Astrocyte (in vitro differentiated cells and primary cell): ENCODE results near the gene GOT1. TPM values are rescaled to one million over a fixed set of nuclear protein-coding genes. Genes with fewer than 3 reads are reported as not detected.

Experiments used
- DNase-seq: peaks from one replicate; pipeline ENCODE4 v3.0.0-alpha.2; 2010; ENCODE audit warnings: low read depth
- FAIRE-seq: peaks from 2 replicates; lab custom pipeline; 2011; peaks lifted over from hg19 to GRCh38; lab: Jason Lieb, UNC
- H2AFZ ChIP-seq: 2 replicates; pipeline ENCODE4 v1.6.0; 2012; ENCODE audit warnings: low read depth, low read length, inconsistent platforms
- H3K27ac ChIP-seq: 2 replicates; pipeline ENCODE4 v1.5.1; 2011; ENCODE audit warnings: low read depth, low read length, inconsistent platforms
- H3K27me3 ChIP-seq: 2 replicates; pipeline ENCODE4 v1.6.0; 2011; ENCODE audit warnings: low read length, inconsistent platforms; ENCODE audit not compliant: insufficient read depth
- H3K36me3 ChIP-seq: 2 replicates; pipeline ENCODE4 v1.5.1; 2011; ENCODE audit warnings: low read length, inconsistent platforms; ENCODE audit not compliant: insufficient read depth
- H3K4me1 ChIP-seq: 2 replicates; pipeline ENCODE4 v1.5.1; 2011; ENCODE audit warnings: low read length, inconsistent platforms; ENCODE audit not compliant: insufficient read depth
- H3K4me2 ChIP-seq: 2 replicates; pipeline ENCODE4 v1.6.0; 2012; ENCODE audit warnings: low read length, inconsistent platforms
- H3K4me3 ChIP-seq: 2 replicates; pipeline ENCODE4 v1.5.1; 2011; ENCODE audit warnings: low read depth, mild to moderate bottlenecking, low read length, inconsistent platforms; ENCODE audit not compliant: insufficient read depth
- H3K79me2 ChIP-seq: 2 replicates; pipeline ENCODE4 v1.6.0; 2012; ENCODE audit warnings: mild to moderate bottlenecking, low read length, inconsistent platforms; ENCODE audit not compliant: insufficient read depth
- H3K9ac ChIP-seq: 2 replicates; pipeline ENCODE4 v1.6.0; 2012; ENCODE audit warnings: mild to moderate bottlenecking, low read length, inconsistent platforms
- H3K9me3 ChIP-seq: 2 replicates; pipeline ENCODE4 v1.5.1; 2012; ENCODE audit warnings: low read depth, mild to moderate bottlenecking, low read length, inconsistent platforms; ENCODE audit not compliant: insufficient read depth
- H4K20me1 ChIP-seq: 2 replicates; pipeline ENCODE4 v1.6.0; 2012; ENCODE audit warnings: low read length, inconsistent platforms; ENCODE audit not compliant: insufficient read depth
- H3K27ac Mint-ChIP-seq: one replicate; pipeline ENCODE4 v1.8.0; 2021; ENCODE audit warnings: mild to moderate bottlenecking, mixed read lengths; ENCODE audit not compliant: unreplicated experiment
- H3K27me3 Mint-ChIP-seq: one replicate; pipeline ENCODE4 v1.8.0; 2021; ENCODE audit warnings: low read depth, mixed read lengths; ENCODE audit not compliant: unreplicated experiment
- H3K36me3 Mint-ChIP-seq: one replicate; pipeline ENCODE4 v1.8.0; 2021; ENCODE audit warnings: low read depth, mixed read lengths; ENCODE audit not compliant: unreplicated experiment
- H3K4me1 Mint-ChIP-seq: one replicate; pipeline ENCODE4 v1.8.0; 2021; ENCODE audit warnings: low read depth, mixed read lengths; ENCODE audit not compliant: unreplicated experiment
- H3K4me3 Mint-ChIP-seq: one replicate; pipeline ENCODE4 v1.8.0; 2021; ENCODE audit warnings: mild to moderate bottlenecking, moderate library complexity, mixed read lengths; ENCODE audit not compliant: unreplicated experiment
- H3K9me3 Mint-ChIP-seq: one replicate; pipeline ENCODE4 v1.8.0; 2021; ENCODE audit warnings: mild to moderate bottlenecking, mixed read lengths; ENCODE audit not compliant: unreplicated experiment
- CTCF ChIP-seq: IDR thresholded peaks from 2 replicates; pipeline ENCODE4 v1.5.1; 2011; ENCODE audit warnings: low read depth, mild to moderate bottlenecking, inconsistent platforms, low read length, moderate library complexity; ENCODE audit not compliant: insufficient read depth
- EZH2 ChIP-seq: IDR thresholded peaks from 2 replicates; pipeline ENCODE4 v1.6.1; 2012; ENCODE audit warnings: mild to moderate bottlenecking, low read length, inconsistent platforms; ENCODE audit not compliant: insufficient read depth
- total RNA-seq: library from RNA; stranded (reverse); gene quantifications from 2 replicates; pipeline ENCODE4 v1.2.1, GENCODE V29; 2021

GOT1 gene
- total RNA-seq, 1 donor from 2014 or later: 46.8 TPM

- no peak for TF ChIP-seq CTCF
- no peak for TF ChIP-seq EZH2
- Mint-ChIP-seq H3K27ac (peak overlapping the region; percentile 98), H3K4me3 (no peak overlapping the region), H3K27me3 (no peaks in the 10 kb centered on the region), H3K9me3 (no peaks in the 10 kb centered on the region), H3K4me1 (peaks cover 56% of the 10 kb centered on the region), H3K36me3 (peaks cover 2% of the 10 kb centered on the region)
- Histone ChIP-seq H3K9me3 (no peaks in the 10 kb centered on the region), H3K4me3 (no peak overlapping the region), H3K79me2 (no peaks in the 10 kb centered on the region), H3K27ac (peak overlapping the region; percentile 76), H3K36me3 (peaks cover 8% of the 10 kb centered on the region), H2AFZ (no peak overlapping the region), H3K27me3 (no peaks in the 10 kb centered on the region), H4K20me1 (no peaks in the 10 kb centered on the region), H3K9ac (no peak overlapping the region), H3K4me2 (peak overlapping the region; percentile 82), H3K4me1 (peaks cover 42% of the 10 kb centered on the region)
- DNase-seq (no peak), FAIRE-seq (no peak)
Measured at GRCh38 chr10:99394761-99395386, 35.5 kb downstream of the GOT1 start.

GRCh38 chr10:99394256-99394655 is 36.2 kb downstream of the GOT1 start:
- H3K4me2 ChIP-seq: no peak overlapping the region
- peaks cover 56% of the 10 kb centered on the region for H3K4me1 Mint-ChIP-seq

More at GRCh38 chr10:99394256-99394655, 36.2 kb downstream of the GOT1 start:
- Histone ChIP-seq H3K36me3 (peaks cover 8% of the 10 kb centered on the region), H3K9ac (no peak overlapping the region), H3K4me3 (no peak overlapping the region), H4K20me1 (no peaks in the 10 kb centered on the region), H3K27ac (no peak overlapping the region), H3K79me2 (no peaks in the 10 kb centered on the region), H3K27me3 (no peaks in the 10 kb centered on the region), H3K9me3 (no peaks in the 10 kb centered on the region), H2AFZ (no peak overlapping the region), H3K4me1 (peaks cover 42% of the 10 kb centered on the region)
- Mint-ChIP-seq H3K36me3 (peaks cover 2% of the 10 kb centered on the region), H3K4me3 (no peak overlapping the region), H3K27ac (no peak overlapping the region), H3K27me3 (no peaks in the 10 kb centered on the region), H3K9me3 (no peaks in the 10 kb centered on the region)
- FAIRE-seq (no peak), DNase-seq (no peak)
- TF ChIP-seq EZH2: no peak
- TF ChIP-seq CTCF: no peak
